K562 (cell line): ENCODE measurements around the gene SARS2. TPM values are rescaled to one million over a fixed set of nuclear protein-coding genes. Genes with fewer than 3 reads are reported as not detected.

Experiments used
- CBX2 ChIP-seq: fragments of 200-600 bp; sonication (generic); IDR thresholded peaks from one replicate; pipeline ENCODE4 v1.6.1; 2012; ENCODE audit warnings: mild to moderate bottlenecking, low read length, inconsistent platforms; ENCODE audit not compliant: insufficient read depth, poor library complexity, severe bottlenecking
- DNMT1 ChIP-seq: fragments of 450-650 bp; IDR thresholded peaks from 2 replicates; pipeline ENCODE4 v1.6.1; 2016; ENCODE audit warnings: antibody characterized with exemption, mild to moderate bottlenecking
- ESRRB ChIP-seq: fragments of 250-450 bp; sonication (Bioruptor Pico); IDR thresholded peaks from 2 replicates; pipeline ENCODE4 v1.5.0; 2020; ENCODE audit warnings: mild to moderate bottlenecking, moderate library complexity, borderline replicate concordance
- FOXA1 ChIP-seq: fragments of 450-650 bp; IDR thresholded peaks from 2 replicates; pipeline ENCODE4 v1.6.1; 2016; ENCODE audit warnings: mild to moderate bottlenecking, borderline replicate concordance
- HMG20B ChIP-seq: fragments of 250-450 bp; sonication (Bioruptor Pico); IDR thresholded peaks from 2 replicates; pipeline ENCODE4 v1.5.0; 2021; ENCODE audit warnings: mild to moderate bottlenecking
- HNRNPL ChIP-seq: fragments of 200-400 bp; formaldehyde crosslinking; IDR thresholded peaks from 2 replicates; pipeline ENCODE4 v1.6.1; 2017; ENCODE audit warnings: low read depth, mild to moderate bottlenecking, low read length
- JUNB ChIP-seq: fragments of 450-650 bp; formaldehyde crosslinking; conservative IDR thresholded peaks from 2 replicates; pipeline ENCODE4 v1.4.0; 2020; ENCODE audit warnings: mild to moderate bottlenecking
- KLF6 ChIP-seq: fragments of 250-450 bp; sonication (Bioruptor Pico); IDR thresholded peaks from 2 replicates; pipeline ENCODE4 v1.4.0; 2020; ENCODE audit warnings: mild to moderate bottlenecking, moderate library complexity, borderline replicate concordance
- MTF1 ChIP-seq: fragments of 250-450 bp; sonication (Bioruptor Pico); IDR thresholded peaks from 2 replicates; pipeline ENCODE4 v1.9.0; 2021; ENCODE audit warnings: moderate library complexity, mild to moderate bottlenecking, inconsistent platforms, borderline replicate concordance
- PRDM10 ChIP-seq: fragments of 450-650 bp; IDR thresholded peaks from 2 replicates; pipeline ENCODE4 v1.6.1; 2018; ENCODE audit not compliant: partially characterized antibody
- PTRF ChIP-seq: fragments of 450-650 bp; IDR thresholded peaks from 2 replicates; pipeline ENCODE4 v1.6.1; 2016; ENCODE audit warnings: mild to moderate bottlenecking, missing genetic modification characterization, missing compliant biosample characterization
- SMARCA5 ChIP-seq: fragments of 450-650 bp; IDR thresholded peaks from 2 replicates; pipeline ENCODE4 v1.6.1; 2016
- SUPT5H ChIP-seq: fragments of 450-650 bp; IDR thresholded peaks from 2 replicates; pipeline ENCODE4 v1.6.1; 2016
- ZBTB5 ChIP-seq: fragments of 450-650 bp; IDR thresholded peaks from 2 replicates; pipeline ENCODE4 v1.6.1; 2017; ENCODE audit warnings: antibody characterized with exemption
- ZNF134 ChIP-seq: fragments of 250-450 bp; sonication (Bioruptor Pico); conservative IDR thresholded peaks from 2 replicates; pipeline ENCODE4 v1.4.0; 2020
- ZNF146 ChIP-seq: IDR thresholded peaks from one replicate; pipeline ENCODE4 v1.6.1; 2018; ENCODE audit warnings: missing compliant biosample characterization; ENCODE audit not compliant: unreplicated experiment
- ZNF324 ChIP-seq: fragments of 250-450 bp; sonication (Bioruptor Pico); IDR thresholded peaks from 2 replicates; pipeline ENCODE4 v1.4.0; 2020; ENCODE audit warnings: mild to moderate bottlenecking
- ZNF511 ChIP-seq: sonication (generic); formaldehyde crosslinking; IDR thresholded peaks from 2 replicates; pipeline ENCODE4 v1.8.0; 2022; ENCODE audit warnings: mild to moderate bottlenecking, missing genetic modification reagents
- polyA plus RNA-seq, 8 experiments: library from polyadenylated mRNA; depleted of rRNA in 4 of 8; stranded (reverse) in 5 of 8; unstranded in 3 of 8; fragments of >200 nt; fragmentation: Nextera tagmentation in 2 of 8; fragmentation: Illumina TruSeq in 1 of 8; extraction: Ambion mirVana in 2 of 8; extraction: Trizol in 1 of 8; gene quantifications; 2 replicates each; pipeline versions ENCODE4 v1.2.1 to v1.2.3, GENCODE V29; 2011 to 2014; ENCODE audit warnings: inconsistent platforms in 1 of 8, missing spikeins in 1 of 8
- total RNA-seq, 7 experiments: library from RNA; depleted of rRNA in 6 of 7; stranded (reverse); fragments of >200 nt in 6 of 7; fragmentation: Illumina TruSeq in 2 of 7; extraction: Trizol in 2 of 7; gene quantifications; 2 replicates each; pipeline versions ENCODE4 v1.2.1 to v1.2.3, GENCODE V29; 2011 to 2021; ENCODE audit warnings: low replicate concordance in 1 of 7
- TF ChIP-seq, protein P1 (sequence below): fragments of 450-650 bp; formaldehyde crosslinking; IDR thresholded peaks from 2 replicates; pipeline ENCODE4 v1.4.0; 2022; ENCODE audit warnings: missing genetic modification characterization
- TF ChIP-seq, protein P2 (sequence below): fragments of 450-650 bp; IDR thresholded peaks from 2 replicates; pipeline ENCODE4 v1.7.0; 2016; ENCODE audit warnings: borderline replicate concordance

Gene SARS2
- total and polyA plus RNA-seq, 9 of the 15 experiments (the other 6 are each of a cell fraction or from before 2014, with no cell fraction given): 3.1 to 59.1 (median 31.7) TPM

- peak; percentile 92 for TF ChIP-seq PRDM10
- TF ChIP-seq PTRF (tag): no peak
- TF ChIP-seq JUNB: no peak
- TF ChIP-seq DNMT1: no peak
- no peak for TF ChIP-seq ZNF146
- no peak for TF ChIP-seq ESRRB
- no peak for TF ChIP-seq HMG20B (CRISPR knock-in tag)
- peak; percentile 5; the same call in 1 of the 2 replicates for TF ChIP-seq KLF6 (CRISPR knock-in tag)
- peak; percentile 53 for TF ChIP-seq SUPT5H
- no peak for TF ChIP-seq ZNF324
- TF ChIP-seq HNRNPL: no peak
- no peak for TF ChIP-seq SMARCA5
- no peak for TF ChIP-seq ZNF134 (CRISPR knock-in tag)
- no peak for TF ChIP-seq ZBTB5
- TF ChIP-seq, protein P1, sequence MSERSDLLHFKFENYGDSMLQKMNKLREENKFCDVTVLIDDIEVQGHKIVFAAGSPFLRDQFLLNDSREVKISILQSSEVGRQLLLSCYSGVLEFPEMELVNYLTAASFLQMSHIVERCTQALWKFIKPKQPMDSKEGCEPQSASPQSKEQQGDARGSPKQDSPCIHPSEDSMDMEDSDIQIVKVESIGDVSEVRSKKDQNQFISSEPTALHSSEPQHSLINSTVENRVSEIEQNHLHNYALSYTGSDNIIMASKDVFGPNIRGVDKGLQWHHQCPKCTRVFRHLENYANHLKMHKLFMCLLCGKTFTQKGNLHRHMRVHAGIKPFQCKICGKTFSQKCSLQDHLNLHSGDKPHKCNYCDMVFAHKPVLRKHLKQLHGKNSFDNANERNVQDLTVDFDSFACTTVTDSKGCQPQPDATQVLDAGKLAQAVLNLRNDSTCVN (CRISPR knock-in tag): no peak
- TF ChIP-seq FOXA1: no peak
- TF ChIP-seq CBX2: no peak
- TF ChIP-seq MTF1: no peak
- TF ChIP-seq, protein P2, sequence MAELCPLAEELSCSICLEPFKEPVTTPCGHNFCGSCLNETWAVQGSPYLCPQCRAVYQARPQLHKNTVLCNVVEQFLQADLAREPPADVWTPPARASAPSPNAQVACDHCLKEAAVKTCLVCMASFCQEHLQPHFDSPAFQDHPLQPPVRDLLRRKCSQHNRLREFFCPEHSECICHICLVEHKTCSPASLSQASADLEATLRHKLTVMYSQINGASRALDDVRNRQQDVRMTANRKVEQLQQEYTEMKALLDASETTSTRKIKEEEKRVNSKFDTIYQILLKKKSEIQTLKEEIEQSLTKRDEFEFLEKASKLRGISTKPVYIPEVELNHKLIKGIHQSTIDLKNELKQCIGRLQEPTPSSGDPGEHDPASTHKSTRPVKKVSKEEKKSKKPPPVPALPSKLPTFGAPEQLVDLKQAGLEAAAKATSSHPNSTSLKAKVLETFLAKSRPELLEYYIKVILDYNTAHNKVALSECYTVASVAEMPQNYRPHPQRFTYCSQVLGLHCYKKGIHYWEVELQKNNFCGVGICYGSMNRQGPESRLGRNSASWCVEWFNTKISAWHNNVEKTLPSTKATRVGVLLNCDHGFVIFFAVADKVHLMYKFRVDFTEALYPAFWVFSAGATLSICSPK: no peak
- no peak for TF ChIP-seq ZNF511 (CRISPR knock-in tag)
Measured at GRCh38 chr19:38899447-38900201, 30.9 kb downstream of the SARS2 start, which contains the start of the genes NFKBIB and SIRT2 (continued).
